ENCODE data around the gene DENND10. TPM values are rescaled to one million over a fixed set of nuclear protein-coding genes. Genes with fewer than 3 reads are reported as not detected.
A peak's percentile ranks its signal among the peaks of the same experiment; 100 is the strongest.

Gene DENND10
- total RNA-seq, 1 donor from 2014 or later, result 59.0 TPM

GRCh38 chr10:119153041-119153440 is 49.1 kb downstream of the DENND10 start:
- DNase-seq (ENCODE audit: low read depth), result no peak
- Histone ChIP-seq H3K4me3 (ENCODE audit: low read depth, low read length) (no peak overlapping the region), H3K36me3 (ENCODE audit: control insufficient read depth, insufficient read depth, low read length) (peaks cover 28% of the 10 kb centered on the region), H3K27me3 (ENCODE audit: control insufficient read depth, insufficient read depth, low read length) (no peaks in the 10 kb centered on the region)
- no peak for TF ChIP-seq CTCF (IDR thresholded peaks at IDR 0.05; ENCODE audit: insufficient read depth, low read length, severe bottlenecking)
- no peak for FAIRE-seq

GRCh38 chr10:119153661-119154060 is 49.7 kb downstream of the DENND10 start:
- no peak overlapping the region for H3K4me3 ChIP-seq (ENCODE audit: low read depth, low read length)
- no peak for TF ChIP-seq CTCF (IDR thresholded peaks at IDR 0.05; ENCODE audit: insufficient read depth, low read length, severe bottlenecking)
- peaks cover 26% of the 10 kb centered on the region for H3K36me3 ChIP-seq (ENCODE audit: control insufficient read depth, insufficient read depth, low read length)
- no peaks in the 10 kb centered on the region for H3K27me3 ChIP-seq (ENCODE audit: control insufficient read depth, insufficient read depth, low read length)
- FAIRE-seq, result no peak
- no peak for DNase-seq (ENCODE audit: low read depth)

- peaks cover 22% of the 10 kb centered on the region for H3K36me3 ChIP-seq (ENCODE audit: control insufficient read depth, insufficient read depth, low read length)
- H3K27me3 ChIP-seq (ENCODE audit: control insufficient read depth, insufficient read depth, low read length), result no peaks in the 10 kb centered on the region
- no peak for TF ChIP-seq CTCF (IDR thresholded peaks at IDR 0.05; ENCODE audit: insufficient read depth, low read length, severe bottlenecking)
- DNase-seq (ENCODE audit: low read depth) (no peak), FAIRE-seq (no peak)
- H3K4me3 ChIP-seq (ENCODE audit: low read depth, low read length), result no peak overlapping the region
Observed at GRCh38 chr10:119159332-119159731, 55.4 kb downstream of the DENND10 start.

- FAIRE-seq (no peak), DNase-seq (ENCODE audit: low read depth) (peak; percentile 15)
- no peak overlapping the region for H3K4me3 ChIP-seq (ENCODE audit: low read depth, low read length)
- H3K27me3 ChIP-seq (ENCODE audit: control insufficient read depth, insufficient read depth, low read length), result no peaks in the 10 kb centered on the region
- no peak for TF ChIP-seq CTCF (IDR thresholded peaks at IDR 0.05; ENCODE audit: insufficient read depth, low read length, severe bottlenecking)
- peaks cover 9% of the 10 kb centered on the region for H3K36me3 ChIP-seq (ENCODE audit: control insufficient read depth, insufficient read depth, low read length)
Observed at GRCh38 chr10:119161680-119162451, 58.0 kb downstream of the DENND10 start.

GRCh38 chr10:119162452-119163092 is 58.7 kb downstream of the DENND10 start:
- no peak for TF ChIP-seq CTCF (IDR thresholded peaks at IDR 0.05; ENCODE audit: insufficient read depth, low read length, severe bottlenecking)
- H3K27me3 ChIP-seq (ENCODE audit: control insufficient read depth, insufficient read depth, low read length), result no peaks in the 10 kb centered on the region
- DNase-seq (ENCODE audit: low read depth), result no peak
- peaks cover 9% of the 10 kb centered on the region for H3K36me3 ChIP-seq (ENCODE audit: control insufficient read depth, insufficient read depth, low read length)
- no peak for FAIRE-seq
- no peak overlapping the region for H3K4me3 ChIP-seq (ENCODE audit: low read depth, low read length)
